HEK293 (cell line): ENCODE results near the gene PPP1R11.

Source experiments
- BCL11A ChIP-seq: fragments of 450-650 bp; formaldehyde crosslinking; IDR thresholded peaks from 2 replicates; pipeline ENCODE4 v1.5.1; 2016; ENCODE audit warnings: low read depth, missing biosample characterization, missing genetic modification characterization
- CTCF ChIP-seq: fragments of 450-650 bp; formaldehyde crosslinking; IDR thresholded peaks from 2 replicates; pipeline ENCODE4 v1.5.1; 2016; ENCODE audit warnings: missing biosample characterization, missing genetic modification characterization
- PBX3 ChIP-seq: sonication (generic); formaldehyde crosslinking; IDR thresholded peaks from 2 replicates; pipeline ENCODE4 v1.8.1; 2022; ENCODE audit warnings: mild to moderate bottlenecking, moderate library complexity, missing genetic modification reagents
- ZNF18 ChIP-seq: fragments of 450-650 bp; formaldehyde crosslinking; IDR thresholded peaks from 2 replicates; pipeline ENCODE4 v1.5.1; 2016; ENCODE audit warnings: missing biosample characterization, missing genetic modification characterization
- ZNF366 ChIP-seq: fragments of 450-650 bp; formaldehyde crosslinking; conservative IDR thresholded peaks from 2 replicates; pipeline ENCODE4 v1.5.1; 2016; ENCODE audit warnings: missing biosample characterization, missing genetic modification characterization
- ZNF660 ChIP-seq: fragments of 450-650 bp; IDR thresholded peaks from 2 replicates; pipeline ENCODE4 v1.5.1; 2018; ENCODE audit warnings: missing biosample characterization, mild to moderate bottlenecking, missing genetic modification characterization

- TF ChIP-seq CTCF (tag by site-specific recombination) (no peak), ZNF366 (tag by site-specific recombination) (no peak), ZNF660 (no peak), BCL11A (no peak), PBX3 (CRISPR knock-in tag) (no peak), ZNF18 (no peak)
Measured at GRCh38 chr6:30043744-30044143, 23.3 kb upstream of the PPP1R11 start.
